B cell (primary cell): ENCODE data around the gene MED26. TPM values are rescaled to one million over a fixed set of nuclear protein-coding genes. Genes with fewer than 3 reads are reported as not detected.

Source experiments
- ATAC-seq: fragments of 200-7000 bp; cut with Tn5 transposase; one replicate; pipeline ENCODE4 v1.10.0; 2021; ENCODE audit warnings: low read depth, mild to moderate bottlenecking, moderate number of reproducible peaks, moderate library complexity
- CTCF ChIA-PET: fragments of 350-600 bp; sonication (Branson Sonifier 250); formaldehyde crosslinking; loops from one replicate; lab custom pipeline; 2021; ENCODE audit warnings: antibody characterized with exemption, inconsistent platforms; lab: Charles Lee
- POLR2A ChIA-PET: fragments of 350-600 bp; sonication (Branson Sonifier 250); formaldehyde crosslinking; loops from one replicate; lab custom pipeline; 2021; ENCODE audit warnings: antibody characterized with exemption; lab: Charles Lee
- DNase-seq: peaks from one replicate; pipeline ENCODE4 v3.0.0; 2013
- H2AFZ ChIP-seq: 2 replicates; pipeline ENCODE4 v1.6.1; 2012; ENCODE audit warnings: mild to moderate bottlenecking, low read depth, low read length; ENCODE audit not compliant: insufficient read depth, poor library complexity, severe bottlenecking
- H3K27ac ChIP-seq, 2 donors: 1 replicate in 1 of 2; 2 replicates in 1 of 2; pipeline ENCODE4 v1.5.1; 2012 to 2013; ENCODE audit warnings: low read length in 2 of 2, mild to moderate bottlenecking in 2 of 2, moderate library complexity in 1 of 2
- H3K27me3 ChIP-seq, 4 experiments: fragments of 200-600 bp in 1 of 4; sonication (generic) in 1 of 4; replicated peaks in 1 of 4; 1 replicate in 2 of 4; 2 replicates in 2 of 4; pipeline versions ENCODE4 v1.6.1 to v1.7.0; 2013 to 2016; ENCODE audit warnings: low read length in 3 of 4, mild to moderate bottlenecking in 2 of 4, mixed read lengths in 1 of 4, moderate library complexity in 1 of 4; ENCODE audit not compliant: insufficient read depth in 4 of 4, control insufficient read depth in 3 of 4; ENCODE audit errors: control extremely low read depth in 1 of 4
- H3K36me3 ChIP-seq, 2 experiments: replicated peaks in 1 of 2; 1 replicate in 1 of 2; 2 replicates in 1 of 2; pipeline versions ENCODE4 v1.6.1 to v1.7.1; 2013; ENCODE audit warnings: low read length in 1 of 2; ENCODE audit not compliant: insufficient read depth in 2 of 2, control insufficient read depth in 1 of 2; ENCODE audit errors: control extremely low read depth in 1 of 2, extremely low read depth in 1 of 2
- H3K4me1 ChIP-seq, 2 donors: fragments of 200-600 bp in 1 of 2; sonication (generic) in 1 of 2; 1 replicate in 1 of 2; 2 replicates in 1 of 2; pipeline versions ENCODE4 v1.5.1 to v1.6.1; 2013 to 2017; ENCODE audit warnings: low read length in 2 of 2; ENCODE audit not compliant: control insufficient read depth in 2 of 2, insufficient read depth in 2 of 2
- H3K4me2 ChIP-seq: replicated peaks from 2 replicates; pipeline ENCODE3; 2012; ENCODE audit warnings: mild to moderate bottlenecking, low read depth, low read length; ENCODE audit not compliant: poor library complexity, severe bottlenecking
- H3K4me3 ChIP-seq, 5 experiments: fragments of 200-600 bp in 1 of 5; sonication (generic) in 1 of 5; 1 replicate in 3 of 5; 2 replicates in 2 of 5; pipeline versions ENCODE4 v1.5.1 to v1.7.0; 2011 to 2016; ENCODE audit warnings: low read length in 4 of 5, mild to moderate bottlenecking in 4 of 5, low read depth in 2 of 5, control low read depth in 1 of 5, moderate library complexity in 1 of 5; ENCODE audit not compliant: insufficient read depth in 1 of 5; ENCODE audit errors: control extremely low read depth in 1 of 5, extremely low read depth in 1 of 5
- H3K79me2 ChIP-seq: fragments of 200-600 bp; sonication (generic); one replicate; pipeline ENCODE4 v1.6.0; 2016; ENCODE audit warnings: low read length; ENCODE audit not compliant: control insufficient read depth, insufficient read depth
- H3K9ac ChIP-seq: fragments of 200-600 bp; sonication (generic); 2 replicates; pipeline ENCODE4 v1.6.1; 2017; ENCODE audit warnings: mild to moderate bottlenecking, low read length, moderate library complexity
- H3K9me3 ChIP-seq, 3 donors: one replicate each; pipeline versions ENCODE4 v1.6.1 to v1.7.1; 2013; ENCODE audit warnings: low read length in 2 of 3; ENCODE audit not compliant: control insufficient read depth in 2 of 3, insufficient read depth in 1 of 3; ENCODE audit errors: control extremely low read depth in 1 of 3
- H4K20me1 ChIP-seq: 2 replicates; pipeline ENCODE4 v1.6.0; 2012; ENCODE audit warnings: mild to moderate bottlenecking, low read length; ENCODE audit not compliant: insufficient read depth, control insufficient read depth, poor library complexity, severe bottlenecking
- H3K27ac Mint-ChIP-seq: one replicate; pipeline ENCODE4 v1.8.0; 2021; ENCODE audit warnings: mixed read lengths
- H3K27me3 Mint-ChIP-seq: one replicate; pipeline ENCODE4 v1.8.0; 2021; ENCODE audit warnings: mixed read lengths
- H3K4me1 Mint-ChIP-seq: one replicate; pipeline ENCODE4 v1.8.0; 2021; ENCODE audit warnings: mixed read lengths
- H3K4me3 Mint-ChIP-seq: one replicate; pipeline ENCODE4 v1.8.0; 2021; ENCODE audit warnings: mixed read lengths
- H3K9me3 Mint-ChIP-seq: one replicate; pipeline ENCODE4 v1.8.0; 2022; ENCODE audit warnings: mixed read lengths; ENCODE audit not compliant: insufficient read depth
- EZH2 ChIP-seq: IDR thresholded peaks from 2 replicates; pipeline ENCODE4 v1.6.1; 2012; ENCODE audit warnings: borderline replicate concordance, low read depth, mild to moderate bottlenecking, moderate library complexity, low read length; ENCODE audit not compliant: insufficient read depth, poor library complexity, severe bottlenecking
- WGBS: methylation state at CpG from one replicate; pipeline ENCODE4 v1.1.5; 2013; ENCODE audit warnings: missing lambda C conversion rate; ENCODE audit not compliant: insufficient coverage; 5-methylcytosine and 5-hydroxymethylcytosine counted together
- intact Hi-C: fragments of 100-400 bp; cut with micrococcal nuclease; formaldehyde crosslinking; loops from one replicate; pipeline ENCODE4 v1.10.0; 2022
- polyA plus RNA-seq: library from polyadenylated mRNA; depleted of rRNA; stranded (reverse); fragments of >200 nt; gene quantifications from 2 replicates; pipeline ENCODE4 v1.2.3, GENCODE V29; 2012
- total RNA-seq, 2 donors: library from RNA; stranded (reverse); fragments of 120-200 nt in 1 of 2; gene quantifications; 1 replicate in 1 of 2; 2 replicates in 1 of 2; pipeline versions ENCODE4 v1.2.3 to v1.2.4, GENCODE V29; 2013 to 2022
- TF ChIP-seq, protein P1 (sequence below): fragments of 200-600 bp; IDR thresholded peaks from one replicate; pipeline ENCODE4 v1.8.0; 2022; ENCODE audit warnings: antibody characterized with exemption, mild to moderate bottlenecking

The MED26 gene
- total and polyA plus RNA-seq, 2 donors (not counting 1 experiment from before 2014, with no cell fraction given), result 15.6 to 33.6 TPM

DNA sequence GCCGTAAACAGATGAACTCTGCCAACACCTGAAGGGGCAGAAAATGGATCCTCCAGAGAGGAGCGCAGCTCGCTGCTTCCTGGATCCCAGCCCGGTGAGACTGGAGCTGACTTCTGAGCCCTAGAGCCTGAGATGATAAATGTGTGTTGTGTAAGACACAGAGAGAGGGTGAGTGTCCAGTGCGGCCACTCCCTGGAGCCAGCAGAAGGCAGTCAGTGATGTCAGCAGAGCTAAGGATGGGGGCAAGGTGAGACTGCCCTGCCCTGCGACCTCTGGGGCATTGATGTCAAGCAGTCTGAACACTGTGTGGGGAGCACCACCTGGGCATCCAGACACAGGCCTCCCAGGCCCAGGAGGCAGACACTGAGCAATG lies 46.0 kb downstream of the MED26 start:
- intact Hi-C loops, result loop anchor here (10.0 kb wide), 1 partner anchor 467 kb away; the partner anchor contains the start of gene RAB8A
- H3K27me3 ChIP-seq, result no peaks in the 10 kb centered on the region
- H2AFZ ChIP-seq, result no peak overlapping the region
- Mint-ChIP-seq H3K4me3 (peak overlapping the region; percentile 67), H3K27ac (peak overlapping the region; percentile 94), H3K27me3 (no peaks in the 10 kb centered on the region), H3K4me1 (peaks cover 75% of the 10 kb centered on the region), H3K9me3 (no peaks in the 10 kb centered on the region)
- ATAC-seq (no peak), DNase-seq (no peak)
- H3K4me2 ChIP-seq, result peak overlapping the region; percentile 38
- no peak overlapping the region for H3K9ac ChIP-seq
- H3K27ac ChIP-seq, result peak overlapping the region in 1 of 2 donors; percentile 99
- peaks cover 0 to 33% of the 10 kb centered on the region in 2 experiments for H3K36me3 ChIP-seq
- H3K79me2 ChIP-seq, result peaks cover 97% of the 10 kb centered on the region
- TF ChIP-seq, protein P1, sequence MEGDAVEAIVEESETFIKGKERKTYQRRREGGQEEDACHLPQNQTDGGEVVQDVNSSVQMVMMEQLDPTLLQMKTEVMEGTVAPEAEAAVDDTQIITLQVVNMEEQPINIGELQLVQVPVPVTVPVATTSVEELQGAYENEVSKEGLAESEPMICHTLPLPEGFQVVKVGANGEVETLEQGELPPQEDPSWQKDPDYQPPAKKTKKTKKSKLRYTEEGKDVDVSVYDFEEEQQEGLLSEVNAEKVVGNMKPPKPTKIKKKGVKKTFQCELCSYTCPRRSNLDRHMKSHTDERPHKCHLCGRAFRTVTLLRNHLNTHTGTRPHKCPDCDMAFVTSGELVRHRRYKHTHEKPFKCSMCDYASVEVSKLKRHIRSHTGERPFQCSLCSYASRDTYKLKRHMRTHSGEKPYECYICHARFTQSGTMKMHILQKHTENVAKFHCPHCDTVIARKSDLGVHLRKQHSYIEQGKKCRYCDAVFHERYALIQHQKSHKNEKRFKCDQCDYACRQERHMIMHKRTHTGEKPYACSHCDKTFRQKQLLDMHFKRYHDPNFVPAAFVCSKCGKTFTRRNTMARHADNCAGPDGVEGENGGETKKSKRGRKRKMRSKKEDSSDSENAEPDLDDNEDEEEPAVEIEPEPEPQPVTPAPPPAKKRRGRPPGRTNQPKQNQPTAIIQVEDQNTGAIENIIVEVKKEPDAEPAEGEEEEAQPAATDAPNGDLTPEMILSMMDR, result no peak
- no peak for TF ChIP-seq EZH2
- H3K4me3 ChIP-seq, result no peak overlapping the region
- POLR2A ChIA-PET, result interaction anchor here (1.3 to 7.0 kb wide), 2 partner anchors 9 to 46 kb away, joined by 4 to 73 read pairs; partner anchors contain the start of genes MED26 and SLC35E1
- no peaks in the 10 kb centered on the region for H3K9me3 ChIP-seq
- WGBS, result 84% methylated on average over 6 of the region's 6 CpGs
- peaks cover 46 to 55% of the 10 kb centered on the region in 2 donors for H3K4me1 ChIP-seq
- CTCF ChIA-PET, result interaction anchor here (0.8 to 1.4 kb wide), 2 partner anchors 8 to 30 kb away, joined by 3 to 5 read pairs; no protein-coding TSS in a partner anchor
- H4K20me1 ChIP-seq, result peaks cover 66% of the 10 kb centered on the region
